Osteoblast (primary cell): Measurements from ENCODE around the gene NTF3. TPM values are rescaled to one million over a fixed set of nuclear protein-coding genes. Genes with fewer than 3 reads are reported as not detected.

Source experiments
- DNase-seq: peaks from one replicate; pipeline ENCODE4 v3.0.0; 2011; ENCODE audit warnings: low spot score, mixed read lengths; ENCODE audit not compliant: insufficient read length; ENCODE audit errors: missing footprints
- H2AFZ ChIP-seq: 2 replicates; pipeline ENCODE4 v1.6.0; 2011; ENCODE audit warnings: mild to moderate bottlenecking, low read length
- H3K27ac ChIP-seq: 2 replicates; pipeline ENCODE4 v1.5.1; 2011; ENCODE audit warnings: mild to moderate bottlenecking, low read depth, low read length, moderate library complexity
- H3K27me3 ChIP-seq: 2 replicates; pipeline ENCODE4 v1.6.0; 2012; ENCODE audit warnings: mild to moderate bottlenecking, control low read depth, inconsistent platforms, low read length, moderate library complexity; ENCODE audit not compliant: insufficient read depth
- H3K36me3 ChIP-seq: 2 replicates; pipeline ENCODE4 v1.5.1; 2011; ENCODE audit warnings: mild to moderate bottlenecking, low read length, control low read depth, moderate library complexity; ENCODE audit not compliant: insufficient read depth
- H3K4me1 ChIP-seq: 2 replicates; pipeline ENCODE4 v1.5.1; 2011; ENCODE audit warnings: mild to moderate bottlenecking, low read length, control low read depth, moderate library complexity; ENCODE audit not compliant: insufficient read depth
- H3K4me2 ChIP-seq: 2 replicates; pipeline ENCODE4 v1.6.0; 2011; ENCODE audit warnings: mild to moderate bottlenecking, low read length; ENCODE audit not compliant: insufficient read depth
- H3K4me3 ChIP-seq: fragments of 200-600 bp; sonication (generic); 3 replicates; pipeline ENCODE4 v1.5.1; 2012; ENCODE audit warnings: mild to moderate bottlenecking, low read length, inconsistent platforms; ENCODE audit not compliant: insufficient read depth
- H3K79me2 ChIP-seq: 2 replicates; pipeline ENCODE4 v1.6.0; 2012; ENCODE audit warnings: mild to moderate bottlenecking, low read length, control low read depth, inconsistent platforms; ENCODE audit not compliant: insufficient read depth
- H3K9me3 ChIP-seq: 2 replicates; pipeline ENCODE4 v1.5.1; 2011; ENCODE audit warnings: low read depth, low read length, control low read depth
- H4K20me1 ChIP-seq: 2 replicates; pipeline ENCODE4 v1.6.0; 2012; ENCODE audit warnings: mild to moderate bottlenecking, low read length, control low read depth; ENCODE audit not compliant: insufficient read depth
- CTCF ChIP-seq: IDR thresholded peaks from 2 replicates; pipeline ENCODE4 v1.5.1; 2011; ENCODE audit warnings: mild to moderate bottlenecking, low read depth, low read length, moderate library complexity; ENCODE audit errors: extremely low read depth
- total RNA-seq: library from RNA; depleted of rRNA; stranded (reverse); fragments of >200 nt; gene quantifications from 2 replicates; pipeline ENCODE4 v1.2.3, GENCODE V29; 2012

NTF3 gene
- total RNA-seq, 1 donor, result 1.1 TPM

DNA sequence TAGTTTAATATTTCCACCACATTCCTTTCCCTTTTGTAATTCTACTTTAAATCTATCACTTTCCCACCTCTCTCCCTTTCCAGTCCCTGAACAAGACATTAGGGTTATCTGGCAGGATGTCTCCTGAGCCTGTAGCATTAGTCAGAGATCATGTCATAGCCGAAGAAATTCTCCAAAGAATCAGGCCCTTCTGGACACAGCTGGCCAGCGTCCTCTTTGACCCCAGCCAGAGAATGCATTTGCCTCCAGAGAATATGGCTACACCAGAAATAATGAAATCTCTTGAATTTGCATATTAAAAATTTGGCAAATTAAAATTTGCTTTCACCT is 56.7 kb downstream of the NTF3 start:
- H3K4me3 ChIP-seq, result no peak overlapping the region
- H3K36me3 ChIP-seq, result no peaks in the 10 kb centered on the region
- H4K20me1 ChIP-seq, result no peaks in the 10 kb centered on the region
- DNase-seq, result no peak
- no peaks in the 10 kb centered on the region for H3K27me3 ChIP-seq
- H3K79me2 ChIP-seq, result no peaks in the 10 kb centered on the region
- no peaks in the 10 kb centered on the region for H3K9me3 ChIP-seq
- H3K4me2 ChIP-seq, result no peak overlapping the region
- H3K4me1 ChIP-seq, result no peaks in the 10 kb centered on the region
- H3K27ac ChIP-seq, result no peak overlapping the region
- TF ChIP-seq CTCF, result no peak
- no peak overlapping the region for H2AFZ ChIP-seq

GRCh38 chr12:5489017-5489416 is 57.1 kb downstream of the NTF3 start:
- no peak overlapping the region for H2AFZ ChIP-seq
- H3K4me2 ChIP-seq, result no peak overlapping the region
- no peak for DNase-seq
- H3K4me1 ChIP-seq, result no peaks in the 10 kb centered on the region
- H3K27ac ChIP-seq, result no peak overlapping the region
- H3K79me2 ChIP-seq, result no peaks in the 10 kb centered on the region
- no peaks in the 10 kb centered on the region for H4K20me1 ChIP-seq
- H3K9me3 ChIP-seq, result no peaks in the 10 kb centered on the region
- H3K4me3 ChIP-seq, result no peak overlapping the region
- no peak for TF ChIP-seq CTCF
- H3K27me3 ChIP-seq, result no peaks in the 10 kb centered on the region
- H3K36me3 ChIP-seq, result no peaks in the 10 kb centered on the region

DNA sequence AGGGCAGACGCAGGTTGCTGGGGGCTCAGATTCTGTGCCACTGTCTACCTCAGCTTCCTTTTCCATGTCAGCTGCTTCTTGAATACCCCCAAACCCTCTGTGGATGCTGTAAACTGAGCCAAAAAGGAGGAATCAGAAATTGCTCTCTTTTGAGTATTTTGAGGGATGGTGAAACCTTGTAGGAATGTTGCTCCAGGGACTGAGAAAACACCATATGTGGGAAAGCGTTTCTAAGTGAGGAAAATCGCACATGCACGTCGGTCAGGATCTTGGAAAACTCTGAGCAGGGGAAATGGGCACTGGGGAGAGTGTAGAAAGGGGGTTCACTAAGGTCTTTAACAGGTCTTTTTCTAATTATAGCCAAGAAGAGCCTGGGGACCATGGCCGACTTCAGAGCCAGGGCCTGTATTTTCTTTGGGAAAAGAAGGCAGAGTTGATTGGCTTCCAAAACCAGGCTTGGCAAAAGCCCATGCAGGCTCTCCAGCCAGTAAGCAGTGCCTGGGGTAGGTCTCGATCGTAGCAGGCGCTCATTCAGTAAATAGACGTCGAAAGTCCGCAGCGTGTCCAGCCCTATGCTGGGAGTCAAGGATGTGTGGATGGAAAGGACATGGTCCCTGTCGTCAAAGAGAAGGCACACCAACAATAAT is 58.0 kb downstream of the NTF3 start:
- H3K4me1 ChIP-seq, result no peaks in the 10 kb centered on the region
- no peak overlapping the region for H3K4me3 ChIP-seq
- no peaks in the 10 kb centered on the region for H3K79me2 ChIP-seq
- no peak overlapping the region for H2AFZ ChIP-seq
- TF ChIP-seq CTCF, result no peak
- H3K27ac ChIP-seq, result no peak overlapping the region
- no peaks in the 10 kb centered on the region for H3K9me3 ChIP-seq
- H3K27me3 ChIP-seq, result no peaks in the 10 kb centered on the region
- no peaks in the 10 kb centered on the region for H4K20me1 ChIP-seq
- no peak for DNase-seq
- no peak overlapping the region for H3K4me2 ChIP-seq
- no peaks in the 10 kb centered on the region for H3K36me3 ChIP-seq

DNA sequence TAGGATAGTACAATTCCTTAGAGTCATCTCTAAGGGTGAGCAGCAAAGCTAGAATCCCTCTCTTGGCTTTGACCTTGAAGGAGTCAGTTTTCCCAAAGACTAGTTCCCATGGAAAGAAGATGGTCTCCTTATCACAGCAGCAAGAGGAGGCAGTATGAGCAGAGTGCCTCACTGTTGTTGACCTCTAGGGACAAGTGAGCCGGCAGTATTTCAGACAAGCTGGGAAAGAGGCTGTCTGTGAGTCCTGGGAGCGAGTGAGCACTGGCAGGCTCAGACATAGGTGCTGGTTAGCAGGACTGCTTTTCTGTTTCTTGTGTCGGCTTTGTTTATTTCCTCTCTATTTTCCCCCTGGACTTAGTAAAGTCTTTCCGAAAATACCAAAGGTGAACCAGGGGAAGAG is 60.7 kb downstream of the NTF3 start:
- H3K9me3 ChIP-seq, result no peaks in the 10 kb centered on the region
- no peak overlapping the region for H2AFZ ChIP-seq
- no peak for TF ChIP-seq CTCF
- DNase-seq, result no peak
- H4K20me1 ChIP-seq, result no peaks in the 10 kb centered on the region
- no peak overlapping the region for H3K4me2 ChIP-seq
- H3K27ac ChIP-seq, result no peak overlapping the region
- no peaks in the 10 kb centered on the region for H3K4me1 ChIP-seq
- H3K4me3 ChIP-seq, result no peak overlapping the region
- H3K27me3 ChIP-seq, result no peaks in the 10 kb centered on the region
- no peaks in the 10 kb centered on the region for H3K79me2 ChIP-seq
- H3K36me3 ChIP-seq, result no peaks in the 10 kb centered on the region
